T1000 (cell line): ENCODE measurements around the gene PDP2.

Experiments
- DNase-seq: peaks from one replicate; lab custom pipeline; 2025; ENCODE audit warnings: mixed read lengths; lab: John Stamatoyannopoulos, UW

PDP2 gene

DNA sequence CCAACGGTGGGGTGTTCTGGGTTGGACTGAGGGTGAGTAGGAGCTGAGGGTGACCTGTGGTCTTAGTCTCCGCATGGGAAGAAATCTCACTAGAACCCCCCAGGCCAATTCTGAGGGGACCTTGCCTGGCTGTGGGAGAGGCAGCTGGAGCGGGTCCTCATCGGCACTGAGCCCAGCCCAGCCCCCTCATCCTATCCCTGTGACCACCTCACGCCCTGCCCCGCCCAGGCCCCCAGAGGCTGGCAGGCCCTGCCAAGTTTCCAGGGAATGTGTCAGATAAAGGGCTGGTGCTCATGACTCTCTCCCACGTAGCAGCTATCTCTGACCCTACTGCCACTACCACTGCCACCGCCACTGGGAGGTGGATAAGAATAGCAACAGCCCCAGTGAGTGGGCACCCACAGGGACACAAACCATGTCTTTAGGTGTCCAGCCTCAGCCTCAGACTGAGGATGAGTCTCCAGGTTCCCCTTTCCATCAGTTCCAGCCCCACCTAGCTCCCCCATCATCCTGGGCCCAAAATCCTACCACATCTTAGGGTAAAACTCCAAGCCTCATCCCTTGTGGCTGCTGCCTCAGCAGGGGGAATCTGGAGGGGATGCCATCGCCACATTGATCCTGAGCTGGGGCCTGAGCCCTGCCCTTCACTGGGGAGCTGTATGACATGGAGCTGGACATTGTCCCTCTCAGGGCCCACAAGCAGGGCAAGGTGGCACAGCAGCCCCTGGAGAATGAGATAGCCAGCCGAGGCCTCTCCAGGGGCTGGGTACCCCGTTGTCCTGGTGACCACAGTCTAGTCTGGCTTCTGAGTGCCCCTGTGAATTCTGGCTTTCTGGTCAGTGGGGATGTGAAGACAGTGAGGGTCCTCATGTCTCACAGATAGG lies 23.5 kb downstream of the PDP2 start:
- no peak for DNase-seq

DNA sequence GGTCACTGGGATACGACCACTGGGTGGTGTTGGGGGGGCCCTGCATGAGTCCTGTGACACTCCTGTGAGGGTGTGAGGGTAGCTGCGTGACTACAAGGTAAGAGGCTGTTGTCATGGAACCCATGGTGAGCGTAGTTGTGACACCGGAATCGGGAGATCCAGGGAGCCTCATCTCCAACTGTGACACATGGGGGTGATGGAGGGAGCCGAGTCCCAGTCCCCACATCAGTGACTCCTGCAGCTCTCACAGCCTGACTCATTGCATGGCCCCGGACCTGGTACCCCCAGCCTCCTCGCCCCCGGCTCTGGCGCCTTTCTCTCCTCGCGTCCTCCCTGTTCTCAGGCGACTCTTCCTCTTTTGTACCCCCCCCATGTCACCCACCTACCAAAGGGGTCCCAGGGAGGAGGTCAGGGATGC lies 24.1 kb downstream of the PDP2 start:
- DNase-seq: no peak

DNA sequence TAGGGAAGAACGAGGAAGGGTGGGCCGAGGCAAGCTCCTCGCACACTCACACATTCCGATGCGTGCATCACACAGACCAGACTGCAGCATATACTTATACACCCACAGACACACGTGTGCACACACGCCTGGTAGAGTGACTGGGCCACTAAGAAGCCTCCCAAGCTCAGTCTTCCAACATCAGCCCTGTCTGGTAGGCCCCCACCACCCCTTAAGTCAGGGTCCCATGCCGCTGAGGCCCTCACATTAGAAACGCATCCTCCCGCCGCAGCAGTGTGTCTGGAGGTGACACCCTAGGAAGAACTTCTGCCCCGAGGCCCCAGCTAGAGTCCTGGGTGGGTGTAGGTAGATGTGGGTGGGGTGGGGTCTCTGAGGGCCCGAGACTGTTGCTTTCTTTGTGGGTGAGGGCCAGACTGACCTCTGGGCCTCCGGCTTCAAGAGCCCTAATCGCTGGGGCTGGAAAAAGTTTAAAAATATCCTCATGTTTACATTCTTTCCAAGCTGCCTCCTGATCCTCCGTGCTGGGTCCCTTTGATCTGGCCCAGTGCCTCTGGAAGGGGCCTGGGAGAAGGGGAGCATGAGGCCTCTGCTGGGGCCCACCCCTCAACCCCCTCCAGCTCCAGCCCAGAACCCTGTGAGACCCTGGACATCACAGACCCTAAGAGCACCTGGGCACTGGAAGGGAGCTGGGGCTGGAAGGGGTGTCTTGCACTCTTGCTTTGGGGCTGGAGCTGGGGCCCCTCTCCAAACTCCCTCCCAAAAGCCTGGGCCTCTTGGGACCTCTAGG lies 24.7 kb downstream of the PDP2 start:
- no peak for DNase-seq

DNA sequence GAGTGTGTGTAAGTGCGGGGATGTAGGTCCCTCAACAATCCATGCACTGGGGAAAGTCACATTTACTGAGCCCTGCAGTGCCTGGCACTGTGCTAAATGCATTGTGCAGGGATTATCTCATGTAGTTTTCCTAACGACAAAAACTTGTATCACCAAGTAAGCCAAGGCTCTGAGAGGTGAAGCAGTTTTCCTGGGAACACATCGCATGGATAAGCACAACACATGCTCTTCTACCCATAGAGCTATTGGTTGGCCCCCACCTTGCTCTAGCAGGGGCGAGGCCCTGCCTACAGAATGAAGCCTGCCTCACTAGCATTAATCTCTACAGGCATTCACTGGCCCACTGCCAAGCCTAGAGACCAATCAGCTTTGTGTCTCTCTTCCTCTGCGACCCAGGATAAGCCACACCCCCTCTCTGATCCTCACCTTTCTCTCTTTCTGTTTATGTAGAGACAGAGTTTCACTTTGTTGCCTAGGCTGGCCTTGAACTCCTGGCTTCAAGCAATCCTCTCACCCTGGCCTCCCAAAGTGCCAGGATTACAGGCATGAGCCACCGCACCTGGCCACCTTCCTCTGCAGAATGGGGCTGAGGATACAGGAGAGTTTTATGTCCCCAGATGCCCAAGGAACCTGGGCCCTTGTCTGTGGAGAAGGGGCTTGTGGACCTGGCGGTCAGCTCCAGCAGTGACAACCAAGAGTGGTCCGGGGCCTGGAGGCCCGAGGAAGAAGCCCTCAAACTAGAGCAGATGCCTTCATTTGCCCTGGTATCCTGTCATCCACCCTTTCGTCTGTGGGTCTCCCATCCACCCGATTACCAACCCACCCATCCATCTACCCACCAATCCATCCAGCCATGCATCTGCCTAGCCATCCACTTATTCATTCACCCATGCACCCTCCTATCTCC lies 25.6 kb downstream of the PDP2 start:
- DNase-seq: no peak

DNA sequence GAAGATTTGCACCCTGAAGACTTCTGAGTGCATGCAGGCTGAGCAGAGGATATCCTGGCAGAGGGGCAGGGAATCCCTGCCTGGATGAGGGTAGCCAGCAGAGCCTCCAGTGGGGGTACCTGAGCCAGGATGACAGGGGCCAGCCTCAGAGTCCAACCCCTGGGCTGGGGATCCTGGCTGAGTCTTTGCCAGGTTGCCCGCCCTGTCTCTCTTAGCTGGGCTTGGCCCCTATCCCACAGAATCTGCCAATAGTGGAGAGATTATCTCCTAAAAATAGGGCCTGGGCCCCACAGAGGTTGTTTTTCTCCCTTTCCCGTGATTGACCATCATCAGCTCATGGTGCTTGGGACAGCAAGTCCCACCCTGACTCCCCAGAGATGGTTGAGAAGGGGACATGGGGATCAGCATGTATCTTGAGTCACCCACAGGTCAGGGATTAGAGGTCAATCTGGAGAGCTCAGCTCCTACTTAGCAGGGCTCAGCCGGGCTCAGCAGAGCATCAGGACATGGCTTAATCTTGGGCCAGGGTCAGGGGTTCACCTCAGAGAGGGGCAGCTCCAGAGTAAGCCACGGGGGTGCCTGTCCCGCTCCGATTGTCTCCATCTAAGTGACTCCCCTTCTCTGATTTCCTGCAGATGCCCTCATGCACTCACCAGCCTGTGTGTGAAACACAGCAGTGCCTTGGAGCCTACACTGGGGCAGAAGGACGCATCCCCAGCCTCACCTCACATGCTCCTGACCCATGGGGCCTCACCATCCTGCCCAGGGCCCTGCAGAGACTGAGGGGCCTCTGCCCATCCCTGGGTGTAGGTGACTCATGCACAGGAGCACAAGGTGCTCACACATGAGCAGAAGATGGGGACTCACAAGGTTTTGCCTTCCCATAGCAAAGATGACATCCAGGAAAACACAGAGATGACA lies 26.9 kb downstream of the PDP2 start:
- no peak for DNase-seq

DNA sequence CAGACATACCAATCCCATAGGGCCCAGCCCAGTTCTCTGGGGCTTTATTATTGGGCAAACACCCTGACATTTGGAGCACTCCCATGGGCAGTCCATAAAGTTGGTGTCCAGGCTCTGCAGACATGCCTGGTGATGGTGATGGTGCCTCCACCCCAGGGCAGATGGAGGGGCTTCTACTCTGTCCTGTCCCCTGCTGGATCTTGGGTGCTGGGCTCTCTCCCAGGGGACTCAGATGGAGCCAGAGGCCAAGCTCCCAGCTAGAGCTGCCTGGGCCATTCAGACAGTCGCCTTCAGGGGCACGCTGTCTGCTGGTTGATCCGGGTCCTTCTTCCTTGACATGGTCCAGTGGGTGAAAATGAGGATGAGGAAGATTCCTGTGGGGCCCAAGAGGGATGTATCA lies 27.8 kb downstream of the PDP2 start:
- no peak for DNase-seq

DNA sequence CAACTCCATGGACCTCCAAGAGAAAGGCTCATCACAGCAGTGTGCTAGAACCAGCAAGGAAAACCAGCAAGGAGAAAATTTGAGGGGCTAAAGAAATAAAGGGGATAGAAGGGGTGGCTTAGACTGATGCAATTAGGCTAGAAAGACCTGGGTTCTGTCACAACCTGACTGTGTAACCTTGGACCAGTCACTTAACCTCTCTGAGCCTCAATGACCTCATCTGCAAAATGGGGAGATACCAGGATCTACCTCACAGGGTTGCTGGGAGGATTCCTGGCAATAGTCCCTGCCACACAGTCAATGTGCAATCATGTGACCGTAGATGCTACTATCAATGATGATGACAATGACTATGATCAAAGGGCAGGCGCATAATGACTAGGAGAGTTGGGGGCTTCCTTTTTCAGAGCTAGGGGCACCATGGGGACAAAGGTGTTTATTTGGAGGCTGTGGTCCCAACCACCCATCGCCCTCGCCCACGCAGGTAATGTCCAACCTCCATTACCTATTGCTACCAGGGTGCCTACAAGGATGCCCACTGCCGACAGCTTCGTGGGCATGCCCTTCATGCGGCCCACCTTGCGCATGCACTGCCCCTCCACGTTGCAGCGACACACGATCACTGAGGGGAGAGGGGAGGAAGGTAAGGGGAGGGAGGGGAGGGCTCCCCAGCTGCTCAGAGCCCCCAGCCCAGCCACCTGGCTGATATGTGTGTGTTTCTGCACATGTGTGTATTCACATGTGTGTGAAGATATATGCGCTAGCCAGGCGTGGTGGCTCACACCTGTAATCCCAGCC lies 28.6 kb downstream of the PDP2 start:
- no peak for DNase-seq

DNA sequence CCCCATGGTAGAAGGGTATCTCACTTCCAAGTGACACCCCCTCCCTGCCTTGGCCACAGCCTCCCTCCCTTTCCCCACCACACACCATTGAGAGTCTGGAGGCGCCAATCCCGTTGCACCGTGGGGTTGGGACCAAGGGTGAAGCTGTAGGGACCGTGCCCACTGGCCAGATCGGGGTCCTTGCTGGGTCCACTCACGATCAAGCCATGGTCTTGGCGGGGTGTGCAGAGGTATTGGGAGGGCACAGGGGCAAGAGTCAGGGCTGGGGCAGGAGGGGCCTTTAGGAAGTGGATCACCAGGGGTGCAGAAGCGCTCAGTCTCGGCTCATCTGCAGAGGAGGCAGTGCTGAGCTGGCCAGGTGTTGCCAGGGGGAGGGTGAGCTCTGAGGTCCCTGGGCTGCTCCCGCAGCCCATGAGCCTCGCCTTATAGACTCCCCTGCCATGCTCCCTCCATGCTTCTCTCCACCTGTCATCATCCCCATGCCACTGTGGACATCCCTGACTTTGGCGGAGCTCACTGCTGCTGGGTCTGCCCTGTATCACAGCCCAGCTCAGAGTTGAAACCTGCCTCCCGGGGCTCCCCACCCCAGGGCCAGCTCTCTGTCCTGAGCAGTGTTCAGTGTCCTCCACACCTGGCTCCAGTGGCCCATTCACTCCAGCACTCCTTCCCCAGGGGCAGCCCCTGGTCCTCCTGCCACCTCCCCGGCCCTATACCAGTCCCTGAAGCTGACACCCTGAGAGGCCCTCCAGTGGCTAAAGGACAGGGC lies 30.0 kb downstream of the PDP2 start:
- no peak for DNase-seq

DNA sequence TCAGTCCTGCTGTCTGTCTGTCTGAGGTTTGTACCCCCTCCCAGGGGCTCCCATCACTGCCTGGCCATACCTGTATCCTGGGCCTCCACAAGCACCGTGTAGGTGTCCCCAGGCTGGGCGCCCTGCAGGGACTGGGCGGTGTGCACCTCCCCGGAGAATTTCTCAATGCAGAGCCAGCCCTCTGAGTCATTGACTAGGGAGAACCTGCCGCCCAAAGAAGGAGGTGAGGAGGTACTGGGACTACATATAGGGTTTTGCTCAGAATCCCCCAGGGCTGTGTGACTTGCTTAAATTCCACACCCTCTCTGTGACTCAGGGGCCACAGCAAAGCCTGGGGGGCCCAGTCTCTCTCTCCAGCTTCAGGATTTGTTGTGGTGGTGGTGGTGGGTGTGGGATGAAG lies 30.8 kb downstream of the PDP2 start:
- DNase-seq: no peak

DNA sequence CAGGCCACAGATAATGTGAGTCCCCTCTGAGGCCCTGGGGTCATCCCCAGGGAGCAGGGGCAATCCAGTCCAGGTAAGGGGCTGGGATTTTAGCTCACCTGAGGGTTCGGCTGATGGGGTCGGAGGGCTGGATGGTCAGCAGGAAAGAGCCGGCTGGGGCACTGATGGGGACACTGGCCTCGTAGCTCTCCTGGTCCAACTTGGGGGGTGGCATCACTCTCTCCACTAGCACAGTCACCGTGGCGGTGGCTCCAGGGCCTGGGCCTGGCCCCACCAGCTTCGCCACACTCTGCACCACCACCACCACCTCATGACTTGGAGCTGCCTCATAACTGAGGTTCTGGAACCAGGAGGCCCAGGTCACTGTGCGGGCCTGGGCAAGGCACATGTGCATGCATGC lies 31.5 kb downstream of the PDP2 start:
- DNase-seq: no peak

DNA sequence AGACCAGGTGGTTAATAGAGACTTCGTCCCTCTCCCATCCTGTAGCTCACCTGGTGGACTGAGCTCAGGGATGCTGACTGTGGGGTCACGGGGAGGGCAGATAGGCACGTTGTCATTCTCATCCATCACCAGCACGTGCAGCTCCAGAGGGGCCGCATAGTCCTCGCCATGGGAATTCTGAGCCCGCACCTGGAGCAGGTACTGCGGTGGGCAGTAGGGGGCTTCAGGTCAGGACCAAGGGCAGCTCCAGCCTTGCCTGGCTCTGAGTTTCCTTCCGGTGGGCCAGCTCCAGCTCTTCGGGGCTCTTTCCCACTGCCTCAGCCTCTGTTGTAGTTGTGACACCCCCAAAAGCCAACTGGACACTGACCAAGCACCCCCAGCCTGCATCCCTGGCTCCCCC lies 32.8 kb downstream of the PDP2 start:
- no peak for DNase-seq

DNA sequence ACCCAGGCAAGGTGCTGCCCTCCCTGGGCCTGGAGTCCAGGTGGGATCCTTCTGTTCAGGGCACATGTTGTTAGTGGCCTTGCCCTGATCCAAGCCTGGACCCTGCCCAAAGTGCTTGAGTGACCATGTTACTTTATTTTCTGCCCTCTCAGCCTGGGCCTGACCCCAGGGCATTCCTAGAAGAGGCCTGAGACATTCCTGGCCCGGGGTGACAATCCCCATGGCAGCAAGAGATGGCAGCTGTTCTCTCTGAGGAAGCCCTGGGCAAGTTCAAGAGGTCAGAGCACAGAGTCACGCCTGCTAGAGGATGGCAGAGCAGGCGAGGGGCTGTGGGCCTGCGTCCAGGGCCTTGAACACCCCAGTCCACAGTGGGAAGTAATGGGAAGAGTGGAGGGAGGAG lies 33.4 kb downstream of the PDP2 start:
- no peak for DNase-seq

DNA sequence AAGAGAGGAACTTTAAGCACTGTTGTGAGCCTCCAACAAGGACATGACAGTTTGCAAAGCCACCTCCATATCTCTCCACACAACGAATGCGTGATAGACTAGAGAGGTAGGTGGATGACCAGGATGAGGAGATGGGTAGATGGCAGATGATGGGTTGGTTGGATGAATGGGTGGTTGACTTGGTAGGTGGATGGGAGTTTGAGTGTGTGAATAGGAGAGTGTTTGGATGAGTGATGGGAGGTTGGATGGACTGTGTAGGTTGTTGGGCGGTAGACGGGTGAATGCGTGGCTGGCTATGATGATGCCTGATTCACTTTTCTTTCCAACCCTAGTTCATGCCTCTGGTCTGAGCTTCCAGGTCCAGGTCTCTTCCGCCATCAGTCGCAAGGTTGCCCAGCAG lies 34.2 kb downstream of the PDP2 start:
- no peak for DNase-seq

DNA sequence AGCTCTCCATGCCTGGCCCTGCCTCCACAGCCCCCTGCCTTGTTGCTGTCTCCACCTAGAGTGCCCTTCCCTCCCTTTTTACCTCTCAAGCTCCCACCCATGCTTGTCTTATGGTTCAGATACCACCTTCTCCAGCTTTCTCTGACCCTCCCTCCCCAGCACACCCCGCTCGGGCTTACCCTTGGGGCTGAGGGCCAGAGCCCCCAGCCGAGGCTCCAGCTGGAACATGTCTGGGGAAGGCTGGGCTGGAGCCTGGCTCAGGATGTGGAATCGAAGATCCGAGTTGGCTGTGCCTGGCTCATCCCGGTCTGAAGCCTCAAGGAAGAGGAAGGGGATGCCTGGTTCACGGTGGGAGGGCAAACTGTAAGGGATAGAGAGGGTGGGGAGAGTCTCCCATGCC lies 34.7 kb downstream of the PDP2 start:
- DNase-seq: no peak

DNA sequence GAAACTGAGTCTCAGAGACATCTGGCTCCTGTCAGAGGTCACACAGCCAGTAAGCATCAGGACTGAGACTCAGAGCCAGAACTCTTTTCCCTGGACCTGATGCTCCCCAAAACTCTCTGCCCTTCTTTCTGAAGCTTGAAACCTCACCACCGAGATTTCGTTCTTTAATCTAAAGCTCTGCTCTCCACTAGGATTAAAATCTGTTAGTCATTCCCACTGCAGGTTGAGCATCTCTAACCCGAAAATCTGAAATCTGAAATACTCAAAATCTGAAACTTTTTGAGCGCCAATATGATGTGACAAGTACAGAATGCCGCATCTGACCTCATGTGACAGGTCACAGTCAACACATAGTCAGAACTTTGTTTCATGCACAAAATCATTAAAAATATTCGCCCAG lies 36.2 kb downstream of the PDP2 start:
- DNase-seq: no peak

DNA sequence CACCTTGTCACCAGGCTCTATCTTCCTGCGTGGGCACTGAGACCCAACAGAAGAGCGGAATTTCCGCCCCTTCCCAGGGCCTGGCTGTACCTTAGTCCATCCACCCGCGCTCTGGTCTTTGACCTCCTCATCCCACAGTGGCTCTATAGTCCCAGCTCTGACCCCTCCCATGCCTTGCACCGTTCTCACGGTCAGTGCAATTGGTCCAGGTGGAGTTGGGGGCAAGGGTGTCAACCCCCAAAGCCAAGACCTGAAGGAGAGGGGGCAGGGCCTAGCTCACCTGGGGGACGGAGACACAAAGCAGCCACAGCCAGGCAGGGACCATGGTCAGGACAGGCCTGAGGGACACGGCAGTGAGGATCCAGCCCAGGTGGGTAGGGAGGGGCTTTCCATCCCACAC lies 37.4 kb downstream of the PDP2 start:
- no peak for DNase-seq

DNA sequence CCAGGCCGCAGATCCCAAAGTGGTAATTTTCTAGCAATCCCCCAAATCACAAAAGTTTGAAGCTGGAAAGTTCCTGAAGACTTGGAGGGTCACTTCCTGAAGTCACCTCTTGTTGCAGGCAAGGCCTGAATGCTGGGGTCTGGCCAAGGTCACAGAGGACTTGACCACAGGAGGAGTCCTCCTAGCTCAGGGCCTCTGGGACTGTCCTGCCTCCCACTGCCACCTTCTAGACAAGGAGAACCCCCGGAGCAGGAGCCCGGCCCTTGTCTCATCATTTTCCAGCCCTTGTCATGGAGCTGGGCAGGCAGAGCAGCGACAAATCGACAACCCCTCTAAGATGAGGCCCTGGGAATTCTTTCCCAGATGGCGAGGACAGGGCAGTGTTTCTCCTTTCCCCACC lies 38.0 kb downstream of the PDP2 start:
- DNase-seq: no peak

DNA sequence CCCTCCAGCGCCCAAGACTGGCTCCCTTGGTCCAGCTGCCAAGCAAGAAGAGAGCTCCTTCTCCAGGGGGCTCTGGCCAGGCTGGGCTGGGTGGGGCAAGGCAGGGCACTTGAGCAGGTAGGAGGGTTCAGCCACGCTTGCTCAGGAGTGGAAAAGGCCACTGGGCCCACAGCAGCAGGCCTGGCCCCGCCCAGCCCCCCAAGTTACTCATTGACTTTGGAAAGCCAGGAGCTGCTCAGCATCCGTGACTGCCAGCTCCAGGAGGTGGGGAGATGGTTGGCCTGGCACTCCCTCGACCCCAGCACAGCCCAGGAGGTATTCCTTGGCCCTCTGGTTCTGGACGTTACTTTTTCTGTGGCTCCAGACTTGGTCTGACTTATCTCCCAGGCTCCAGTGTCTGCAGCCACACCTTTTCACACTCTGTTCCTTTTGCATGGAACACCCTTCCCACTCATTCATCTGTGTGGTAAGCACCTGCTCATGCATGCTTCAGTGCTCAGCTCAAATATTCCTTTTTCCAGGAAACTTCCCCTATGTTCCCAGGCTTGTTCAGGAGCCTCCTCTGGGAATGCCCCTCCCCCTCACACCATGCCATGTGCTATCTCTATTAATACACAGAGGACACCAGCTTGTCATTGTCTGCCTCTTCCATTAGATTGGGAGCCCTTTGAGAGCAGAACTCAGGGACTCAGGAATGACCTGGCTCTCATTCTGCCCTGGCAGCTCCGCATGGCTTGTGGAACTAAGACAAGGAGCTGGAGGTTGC lies 38.7 kb downstream of the PDP2 start, which contains the start of gene CDH16:
CDH16 (minus strand) TSS at position 83 of the 766 bp plus-strand sequence. CDS start 820 bp downstream, outside the sequence.
- no peak for DNase-seq
